Transverse colon (tissue), 4 donors: ENCODE results near the gene CS. TPM values are rescaled to one million over a fixed set of nuclear protein-coding genes. Genes with fewer than 3 reads are reported as not detected.

Source experiments
- DNase-seq: peaks from one replicate; pipeline ENCODE4 v3.0.0-alpha.2; 2019
- H3K27ac ChIP-seq, 4 donors: fragments of 200-600 bp; sonication (generic); 2 replicates each; pipeline ENCODE4 v1.5.1; 2016 to 2018; ENCODE audit warnings: inconsistent platforms in 4 of 4
- H3K27me3 ChIP-seq: fragments of 200-600 bp; sonication (generic); 2 replicates; pipeline ENCODE4 v1.5.1; 2017; ENCODE audit warnings: inconsistent platforms
- H3K36me3 ChIP-seq, 4 donors: fragments of 200-600 bp; sonication (generic); 2 replicates each; pipeline ENCODE4 v1.5.1; 2017 to 2019; ENCODE audit warnings: inconsistent platforms in 4 of 4
- H3K4me1 ChIP-seq, 4 donors: fragments of 200-600 bp; sonication (generic); 2 replicates each; pipeline ENCODE4 v1.5.1; 2017 to 2020; ENCODE audit warnings: inconsistent platforms in 4 of 4
- H3K4me3 ChIP-seq, 4 donors: fragments of 200-600 bp; sonication (generic); 1 replicate in 1 of 4; 2 replicates in 3 of 4; pipeline versions ENCODE4 v1.5.1 to v1.6.1; 2017 to 2019; ENCODE audit warnings: inconsistent platforms in 4 of 4
- H3K9me3 ChIP-seq, 2 donors: fragments of 200-600 bp; sonication (generic); 2 replicates each; pipeline ENCODE4 v1.5.1; 2017 to 2019; ENCODE audit warnings: inconsistent platforms in 2 of 2
- CTCF ChIP-seq, 5 experiments: fragments of 200-600 bp in 3 of 5; fragments of 450-650 bp in 2 of 5; sonication (generic) in 3 of 5; IDR thresholded peaks; 1 replicate in 2 of 5; 2 replicates in 3 of 5; pipeline ENCODE4 v1.5.1; 2016 to 2017; ENCODE audit warnings: antibody characterized with exemption in 5 of 5, inconsistent platforms in 3 of 5, mild to moderate bottlenecking in 2 of 5, moderate library complexity in 1 of 5
- EP300 ChIP-seq: sonication (generic); formaldehyde crosslinking; IDR thresholded peaks from one replicate; pipeline ENCODE4 v1.6.1; 2017; ENCODE audit warnings: antibody characterized with exemption, low read depth
- POLR2A ChIP-seq: fragments of 450-650 bp; IDR thresholded peaks from one replicate; pipeline ENCODE4 v1.6.1; 2016; ENCODE audit warnings: antibody characterized with exemption, mild to moderate bottlenecking, moderate library complexity
- POLR2AphosphoS5 ChIP-seq, 3 donors: sonication (generic); formaldehyde crosslinking; IDR thresholded peaks; one replicate each; pipeline ENCODE4 v1.6.1; 2016; ENCODE audit warnings: antibody characterized with exemption in 3 of 3
- WGBS, 2 donors: methylation state at CpG; one replicate each; pipeline ENCODE4 v1.1.5; 2018; ENCODE audit warnings: low coverage in 1 of 2; 5-methylcytosine and 5-hydroxymethylcytosine counted together
- in situ Hi-C, 4 donors: fragments of 200-750 bp; cut with MboI; loops; one replicate each; pipeline versions ENCODE4 v1.15.0 to v1.15.1; 2017; ENCODE audit warnings: low sequenced_read_pairs in 3 of 4, low pct_ligation_motif_present in 1 of 4, low pct_unique_long_range_greater_than_20kb in 1 of 4
- intact Hi-C: fragments of 100-400 bp; cut with DNase I; formaldehyde crosslinking; loops from one replicate; pipeline ENCODE4 v1.15.1; 2023; ENCODE audit warnings: low total_unique reads
- total RNA-seq, 4 donors: library from RNA; depleted of rRNA; stranded (reverse); fragments of >200 nt; gene quantifications; one replicate each; pipeline ENCODE4 v1.1.0, GENCODE V29; 2016

The CS gene
- total RNA-seq, 4 donors from 2014 or later, result 92.4 to 297 (median 213) TPM

GRCh38 chr12:56257491-56258067 lies 42.6 kb downstream of the CS start:
- DNase-seq, result no peak
- intact Hi-C loops, result no loop called here

GRCh38 chr12:56257071-56257470 lies 43.1 kb downstream of the CS start:
- WGBS, 2 donors, result 20 to 60% methylated on average over 1 to 8 of the region's 8 CpGs
- H3K36me3 ChIP-seq, result peaks cover 0 to 37% (median 18%) of the 10 kb centered on the region in 4 donors
- H3K27me3 ChIP-seq, result no peaks in the 10 kb centered on the region
- DNase-seq, result no peak
- peak overlapping the region in 3 of 4 donors; percentile 66 to 83 (median 74) for H3K4me3 ChIP-seq
- H3K9me3 ChIP-seq, result no peaks in the 10 kb centered on the region
- TF ChIP-seq POLR2A, result no peak
- TF ChIP-seq EP300, result no peak
- TF ChIP-seq POLR2AphosphoS5 (IDR thresholded peaks at IDR 0.05), result no peak
- TF ChIP-seq CTCF (IDR thresholded peaks at IDR 0.05), result no peak
- peak overlapping the region in 2 of 4 donors; percentile 88 to 93 for H3K27ac ChIP-seq
- H3K4me1 ChIP-seq, result peaks cover 16 to 23% (median 22%) of the 10 kb centered on the region in 4 donors
- intact Hi-C loops (no loop called here), in situ Hi-C loops (no loop called here)

More at GRCh38 chr12:56257491-56258067, 42.6 kb downstream of the CS start:
- Histone ChIP-seq H3K36me3 (peaks cover 0 to 33% (median 15%) of the 10 kb centered on the region in 4 donors), H3K27ac (peak overlapping the region; percentile 87 to 93 (median 90)), H3K9me3 (no peaks in the 10 kb centered on the region), H3K4me1 (peaks cover 16 to 23% (median 22%) of the 10 kb centered on the region in 4 donors), H3K27me3 (no peaks in the 10 kb centered on the region), H3K4me3 (peak overlapping the region; percentile 66 to 83 (median 72))
- TF ChIP-seq CTCF (IDR thresholded peaks at IDR 0.05), result no peak
- no peak for TF ChIP-seq EP300
- TF ChIP-seq POLR2A, result no peak
- no peak for TF ChIP-seq POLR2AphosphoS5 (IDR thresholded peaks at IDR 0.05)
- in situ Hi-C loops, result no loop called here
- 0% methylated on average over 13 of the region's 27 CpGs; no CpG with 5 or more reads in 1 of the 2 donors for WGBS, 2 donors

GRCh38 chr12:56256326-56256960 lies 43.7 kb downstream of the CS start:
- no peaks in the 10 kb centered on the region for H3K9me3 ChIP-seq
- no peak for TF ChIP-seq POLR2AphosphoS5 (IDR thresholded peaks at IDR 0.05)
- TF ChIP-seq POLR2A, result no peak
- no peak for TF ChIP-seq CTCF (IDR thresholded peaks at IDR 0.05)
- no peak for TF ChIP-seq EP300
- in situ Hi-C loops, result no loop called here
- peaks cover 0 to 42% (median 21%) of the 10 kb centered on the region in 4 donors for H3K36me3 ChIP-seq
- WGBS, 2 donors, result 41 to 57% methylated on average over 3 to 4 of the region's 4 CpGs
- H3K4me1 ChIP-seq, result peaks cover 16 to 23% (median 22%) of the 10 kb centered on the region in 4 donors
- H3K4me3 ChIP-seq, result no peak overlapping the region
- intact Hi-C loops, result no loop called here
- H3K27ac ChIP-seq, result no peak overlapping the region
- no peak for DNase-seq
- H3K27me3 ChIP-seq, result no peaks in the 10 kb centered on the region

- in situ Hi-C loops, result no loop called here
- H3K36me3 ChIP-seq, result peaks cover 0 to 43% (median 24%) of the 10 kb centered on the region in 4 donors
- TF ChIP-seq POLR2AphosphoS5 (IDR thresholded peaks at IDR 0.05) (no peak), POLR2A (no peak), CTCF (IDR thresholded peaks at IDR 0.05) (no peak), EP300 (no peak)
These were observed 44.5 kb downstream of the CS start for GRCh38 chr12:56255671-56256070.

More at GRCh38 chr12:56255671-56256070, 44.5 kb downstream of the CS start:
- Histone ChIP-seq H3K27ac (no peak overlapping the region), H3K27me3 (no peaks in the 10 kb centered on the region), H3K4me3 (no peak overlapping the region), H3K9me3 (no peaks in the 10 kb centered on the region), H3K4me1 (peaks cover 16 to 23% (median 22%) of the 10 kb centered on the region in 4 donors)
- DNase-seq, result no peak
- WGBS, 2 donors, result 84% methylated on average over 7 of the region's 7 CpGs; no CpG with 5 or more reads in 1 of the 2 donors
- intact Hi-C loops, result no loop called here
